Measurements from ENCODE around the gene MAPK1IP1L. TPM values are rescaled to one million over a fixed set of nuclear protein-coding genes. Genes with fewer than 3 reads are reported as not detected.
"Not testable (repeated sequence)": the region's sequence is repeated elsewhere in the genome, so short reads cannot be mapped to it uniquely, and the experiment has no call there.

MAPK1IP1L gene
- total RNA-seq, 1 donor from 2014 or later: 72.5 TPM

- DNase-seq (no peak), ATAC-seq (no peak)
- TF ChIP-seq CTCF (IDR thresholded peaks at IDR 0.05): no peak
- H3K9me3 ChIP-seq: no peaks in the 10 kb centered on the region
- no peaks in the 10 kb centered on the region for H3K27me3 ChIP-seq
- no peaks in the 10 kb centered on the region for H3K36me3 ChIP-seq
- intact Hi-C loops (cut with DNase I): no loop called here
- H3K27ac ChIP-seq: peak overlapping the region; percentile 83
- peaks cover 34% of the 10 kb centered on the region for H3K4me1 ChIP-seq
- peak overlapping the region; percentile 78 for H3K4me3 ChIP-seq
Measured at GRCh38 chr14:55026441-55026792, 25.0 kb upstream of the MAPK1IP1L start.

- Histone ChIP-seq H3K27ac (peak within 1 kb of the TSS; percentile 83), H3K9me3 (no peaks in the 10 kb centered on the region), H3K36me3 (no peaks in the 10 kb centered on the region), H3K4me1 (peaks cover 34% of the 10 kb centered on the region), H3K27me3 (no peaks in the 10 kb centered on the region), H3K4me3 (peak within 1 kb of the TSS; percentile 78)
- TF ChIP-seq CTCF (IDR thresholded peaks at IDR 0.05): peak; percentile 17
- DNase-seq: peak; percentile 98
- intact Hi-C loops (cut with DNase I): no loop called here
- ATAC-seq: peak; percentile 100
Measured at GRCh38 chr14:55026793-55027561, 24.5 kb upstream of the MAPK1IP1L start, which contains the start of the genes SOCS4 and WDHD1. SOCS4 (plus strand) TSS chr14:55027236; CDS start chr14:55043042, 15,806 bp downstream. WDHD1 (minus strand) TSS chr14:55027099; CDS start chr14:55026787, 312 bp downstream.

GRCh38 chr14:55028066-55028465, 23.4 kb upstream of the MAPK1IP1L start:
- no peaks in the 10 kb centered on the region for H3K9me3 ChIP-seq
- no peaks in the 10 kb centered on the region for H3K27me3 ChIP-seq
- ATAC-seq (no peak), DNase-seq (no peak)
- peak overlapping the region; percentile 78 for H3K4me3 ChIP-seq
- intact Hi-C loops (cut with DNase I): no loop called here
- H3K36me3 ChIP-seq: no peaks in the 10 kb centered on the region
- TF ChIP-seq CTCF (IDR thresholded peaks at IDR 0.05): no peak
- H3K4me1 ChIP-seq: peaks cover 34% of the 10 kb centered on the region
- no peak overlapping the region for H3K27ac ChIP-seq

GRCh38 chr14:55028476-55028875, 23.0 kb upstream of the MAPK1IP1L start:
- Histone ChIP-seq H3K4me3 (peak overlapping the region; percentile 78), H3K27ac (no peak overlapping the region), H3K36me3 (no peaks in the 10 kb centered on the region), H3K4me1 (peaks cover 34% of the 10 kb centered on the region), H3K9me3 (no peaks in the 10 kb centered on the region), H3K27me3 (no peaks in the 10 kb centered on the region)
- TF ChIP-seq CTCF (IDR thresholded peaks at IDR 0.05): no peak
- DNase-seq: no peak
- ATAC-seq: no peak
- intact Hi-C loops (cut with DNase I): no loop called here

GRCh38 chr14:55031190-55031589, 20.3 kb upstream of the MAPK1IP1L start:
- no peak for TF ChIP-seq CTCF (IDR thresholded peaks at IDR 0.05)
- ATAC-seq: no peak

GRCh38 chr14:55037995-55038394, 13.5 kb upstream of the MAPK1IP1L start:
- H3K4me1 ChIP-seq; H3K27ac ChIP-seq; H3K9me3 ChIP-seq; H3K4me3 ChIP-seq; H3K27me3 ChIP-seq; ATAC-seq; intact Hi-C loops (cut with DNase I); DNase-seq: not testable (repeated sequence)
- H3K36me3 ChIP-seq: peaks cover 23% of the 10 kb centered on the region

More at GRCh38 chr14:55031190-55031589, 20.3 kb upstream of the MAPK1IP1L start:
- Histone ChIP-seq H3K27me3 (no peaks in the 10 kb centered on the region), H3K4me3 (no peak overlapping the region), H3K9me3 (no peaks in the 10 kb centered on the region), H3K27ac (peak overlapping the region; percentile 5), H3K4me1 (peaks cover 30% of the 10 kb centered on the region), H3K36me3 (peaks cover 13% of the 10 kb centered on the region)
- intact Hi-C loops (cut with DNase I): no loop called here
- no peak for DNase-seq

Data from upper lobe of right lung (tissue), 1 donor.